HG03571 (cell line): ENCODE results near the gene SLC25A26.

Experiments used
- ATAC-seq: cut with Tn5 transposase; IDR thresholded peaks from one replicate; pipeline ENCODE4 v1.9.1; 2021; ENCODE audit not compliant: unreplicated experiment

Gene SLC25A26

DNA sequence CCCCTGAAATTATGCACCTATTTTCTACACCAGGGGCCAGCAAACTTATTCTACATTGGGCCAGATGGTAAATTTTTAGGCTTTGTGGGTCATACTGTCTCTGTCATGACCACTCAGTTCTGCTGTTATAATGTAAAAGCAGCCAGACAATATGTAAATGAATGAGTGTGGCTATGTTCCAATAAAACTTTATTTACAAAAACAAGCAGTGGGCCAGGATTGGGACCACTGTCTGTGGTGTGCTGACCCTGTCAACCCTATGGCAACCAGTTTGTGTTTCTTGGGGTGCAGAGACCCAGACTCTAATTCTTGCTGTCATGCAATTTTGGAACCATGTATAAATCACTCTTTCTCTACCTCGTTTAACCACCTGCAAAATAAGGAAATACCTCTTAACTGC is 205.3 kb downstream of the SLC25A26 start:
- no peak for ATAC-seq

DNA sequence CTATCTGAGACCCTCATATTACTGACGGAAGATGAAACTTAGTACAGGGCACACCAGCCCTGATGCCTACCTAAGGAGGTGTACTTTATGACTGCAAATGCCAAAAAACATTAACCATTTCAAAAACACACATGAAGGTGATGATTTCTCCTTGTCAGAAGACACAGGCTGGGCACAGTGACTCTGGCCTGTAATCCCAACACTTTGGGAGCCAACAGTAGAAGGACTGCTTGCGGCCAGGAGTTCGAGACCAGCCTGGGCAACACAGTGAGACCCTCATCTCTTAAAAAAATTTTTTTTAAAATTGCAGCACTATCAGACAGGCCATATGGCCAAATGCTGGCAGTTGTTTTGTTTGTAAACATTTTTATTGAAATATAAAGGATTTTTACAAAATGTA is 206.6 kb downstream of the SLC25A26 start:
- ATAC-seq, result no peak

DNA sequence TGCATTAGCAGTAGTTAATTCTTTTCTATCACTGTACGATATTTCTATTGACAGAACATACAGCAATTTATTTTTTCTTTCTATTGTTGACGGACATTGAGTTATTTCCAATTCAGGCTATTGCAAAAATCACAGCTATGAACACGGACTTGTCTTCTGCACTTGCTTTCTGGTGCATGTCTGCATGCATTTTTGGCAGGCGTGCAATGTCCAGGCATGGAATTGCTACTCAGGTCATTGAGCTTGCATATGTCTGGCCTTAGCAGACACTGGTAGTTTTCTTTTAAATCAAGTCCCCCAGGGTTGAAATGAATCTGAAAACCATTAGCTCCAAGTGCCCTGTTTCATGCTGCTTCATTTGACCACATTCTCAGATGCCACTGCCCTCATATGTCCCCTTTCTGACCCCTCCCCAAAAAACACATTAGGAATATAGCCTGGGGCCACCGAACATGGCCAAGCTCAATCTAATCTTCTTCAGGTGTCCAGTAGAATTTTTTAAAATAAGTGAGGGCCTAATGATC is 207.2 kb downstream of the SLC25A26 start:
- no peak for ATAC-seq
